Measurements from ENCODE around the gene CCDC81. TPM values are rescaled to one million over a fixed set of nuclear protein-coding genes. Genes with fewer than 3 reads are reported as not detected.

CCDC81 gene
- polyA plus RNA-seq, 3 donors, result 0.11 to 0.31 (median 0.24) TPM

DNA sequence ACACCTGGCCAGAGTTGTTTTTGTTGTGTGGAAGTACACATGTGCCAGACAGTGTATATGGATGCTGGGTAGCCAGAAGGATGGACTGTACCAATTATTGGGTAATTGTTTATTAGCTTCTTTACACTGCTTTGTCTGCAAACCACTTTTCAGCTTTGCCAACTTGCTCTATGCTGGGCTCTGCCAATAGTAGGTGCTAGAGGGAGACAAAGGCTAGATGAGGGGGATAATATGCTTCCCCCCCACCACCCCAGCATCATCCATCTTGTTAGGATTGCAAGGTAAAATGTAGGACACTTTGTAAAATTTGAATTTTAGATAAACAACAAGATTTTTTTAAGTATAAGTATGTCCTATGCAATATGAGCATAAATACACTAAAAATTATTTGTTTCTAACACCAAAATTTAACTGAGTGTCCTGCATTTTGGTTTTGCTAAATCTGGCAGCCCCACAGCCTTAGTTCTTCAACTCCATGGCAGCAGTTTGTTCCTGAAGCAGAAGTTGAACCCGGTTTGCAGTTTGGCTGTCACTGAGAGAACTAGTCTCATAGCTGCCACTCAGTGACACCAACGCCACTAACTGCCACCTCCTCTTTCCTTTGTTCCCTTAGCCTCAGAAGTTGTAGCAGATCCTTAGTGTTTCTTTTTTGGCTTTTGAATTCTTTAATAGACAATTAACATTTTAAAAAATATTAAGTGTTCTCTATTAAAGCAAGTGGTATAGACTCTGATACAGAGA lies 78.8 kb downstream of the CCDC81 start:
- Mint-ChIP-seq H3K27ac (peak overlapping the region in 2 of 7 donors; percentile 31 to 84), H3K4me1 (peaks cover 20% of the 10 kb centered on the region), H3K4me3 (peak overlapping the region in 1 of 2 donors; percentile 47), H3K9me3 (peaks cover 0 to 1% (median 0%) of the 10 kb centered on the region in 7 donors), H3K36me3 (no peaks in the 10 kb centered on the region), H3K27me3 (ENCODE audit: low read depth in 3 of 3) (no peaks in the 10 kb centered on the region)
- H2AFZ ChIP-seq (ENCODE audit: insufficient read depth, low read depth, low read length, poor library complexity, severe bottlenecking), result no peak overlapping the region
- no peak overlapping the region for H3K9ac ChIP-seq (ENCODE audit: insufficient read depth, low read length, poor library complexity, severe bottlenecking)
- no peaks in the 10 kb centered on the region for H3K36me3 ChIP-seq (replicated peaks in 1 of 2; ENCODE audit: control insufficient read depth in 1 of 2, insufficient read depth in 2 of 2, low read length in 2 of 2)
- no peaks in the 10 kb centered on the region for H3K27me3 ChIP-seq (ENCODE audit: control insufficient read depth in 2 of 2, insufficient read depth in 2 of 2, low read length in 2 of 2)
- H3K4me1 ChIP-seq (ENCODE audit: control insufficient read depth in 1 of 2, insufficient read depth in 2 of 2, low read length in 2 of 2), result no peaks in the 10 kb centered on the region
- no peak overlapping the region for H3K4me2 ChIP-seq (replicated peaks; ENCODE audit: extremely low read depth, low read length, poor library complexity, severe bottlenecking)
- intact Hi-C loops (cut with micrococcal nuclease), result no loop called here
- TF ChIP-seq, protein P1, sequence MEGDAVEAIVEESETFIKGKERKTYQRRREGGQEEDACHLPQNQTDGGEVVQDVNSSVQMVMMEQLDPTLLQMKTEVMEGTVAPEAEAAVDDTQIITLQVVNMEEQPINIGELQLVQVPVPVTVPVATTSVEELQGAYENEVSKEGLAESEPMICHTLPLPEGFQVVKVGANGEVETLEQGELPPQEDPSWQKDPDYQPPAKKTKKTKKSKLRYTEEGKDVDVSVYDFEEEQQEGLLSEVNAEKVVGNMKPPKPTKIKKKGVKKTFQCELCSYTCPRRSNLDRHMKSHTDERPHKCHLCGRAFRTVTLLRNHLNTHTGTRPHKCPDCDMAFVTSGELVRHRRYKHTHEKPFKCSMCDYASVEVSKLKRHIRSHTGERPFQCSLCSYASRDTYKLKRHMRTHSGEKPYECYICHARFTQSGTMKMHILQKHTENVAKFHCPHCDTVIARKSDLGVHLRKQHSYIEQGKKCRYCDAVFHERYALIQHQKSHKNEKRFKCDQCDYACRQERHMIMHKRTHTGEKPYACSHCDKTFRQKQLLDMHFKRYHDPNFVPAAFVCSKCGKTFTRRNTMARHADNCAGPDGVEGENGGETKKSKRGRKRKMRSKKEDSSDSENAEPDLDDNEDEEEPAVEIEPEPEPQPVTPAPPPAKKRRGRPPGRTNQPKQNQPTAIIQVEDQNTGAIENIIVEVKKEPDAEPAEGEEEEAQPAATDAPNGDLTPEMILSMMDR (IDR thresholded peaks at IDR 0.05), result no peak
- no peaks in the 10 kb centered on the region for H3K79me2 ChIP-seq (ENCODE audit: insufficient read depth, low read length)
- WGBS (ENCODE audit: insufficient coverage), result no CpG with 5 or more reads among the region's 2 CpGs
- no peak for DNase-seq
- no peaks in the 10 kb centered on the region for H3K9me3 ChIP-seq (replicated peaks in 1 of 2; ENCODE audit: control insufficient read depth in 1 of 2, insufficient read depth in 1 of 2, low read length in 2 of 2)
- H3K27ac ChIP-seq (ENCODE audit: low read depth in 1 of 2, low read length in 2 of 2), result no peak overlapping the region
- no peaks in the 10 kb centered on the region for H4K20me1 ChIP-seq (ENCODE audit: insufficient read depth, low read length)
- no peak overlapping the region for H3K4me3 ChIP-seq (replicated peaks in 1 of 3; ENCODE audit: low read depth in 2 of 3, low read length in 3 of 3)

DNA sequence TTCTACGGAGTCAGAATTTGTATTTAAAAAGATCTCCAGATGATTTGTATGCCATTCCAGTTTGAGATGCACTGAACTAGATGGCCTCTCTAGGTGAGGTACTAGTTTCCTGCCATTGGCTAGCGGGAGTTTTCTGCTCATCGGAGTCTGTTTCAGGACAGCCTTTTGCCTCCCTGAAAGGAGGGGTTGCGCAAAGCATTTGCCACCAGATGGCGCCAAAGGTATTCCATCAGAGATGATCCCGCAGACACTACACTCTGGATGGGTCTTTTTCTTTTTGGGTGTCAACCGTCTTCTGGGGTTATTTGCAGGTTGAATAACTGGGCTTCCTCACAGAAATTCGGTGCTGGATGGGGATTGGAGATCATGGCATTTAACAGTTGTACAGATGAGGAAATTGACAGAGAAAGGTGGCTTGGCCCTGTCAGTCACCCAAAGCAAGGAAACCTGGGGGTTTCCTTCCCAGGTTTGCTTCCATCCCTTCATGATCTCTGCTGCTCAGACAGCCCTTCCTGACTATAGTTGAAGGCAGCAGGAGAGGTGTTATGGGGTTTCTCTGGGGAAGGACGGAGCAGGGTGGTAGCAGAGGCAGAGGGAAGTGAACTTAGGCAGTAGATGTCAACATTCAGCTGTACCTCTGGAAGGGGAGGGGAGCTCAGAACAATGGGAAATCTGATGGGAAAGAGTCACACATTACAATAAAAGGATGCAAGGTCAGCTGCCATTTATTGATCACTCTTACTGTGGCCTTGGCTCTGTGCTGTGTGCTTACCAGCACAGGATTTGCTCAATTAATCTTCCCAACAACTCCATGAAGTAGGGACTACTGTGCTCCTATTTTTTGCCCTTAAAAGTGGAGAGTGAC lies 81.6 kb downstream of the CCDC81 start:
- intact Hi-C loops (cut with micrococcal nuclease), result loop anchor here (2.0 to 5.0 kb wide), 2 partner anchors 361 to 362 kb away; no protein-coding TSS in a partner anchor
- Histone ChIP-seq H3K4me2 (replicated peaks; ENCODE audit: extremely low read depth, low read length, poor library complexity, severe bottlenecking) (no peak overlapping the region), H3K79me2 (ENCODE audit: insufficient read depth, low read length) (no peaks in the 10 kb centered on the region), H3K9me3 (replicated peaks in 1 of 2; ENCODE audit: control insufficient read depth in 1 of 2, insufficient read depth in 1 of 2, low read length in 2 of 2) (no peaks in the 10 kb centered on the region), H3K27me3 (ENCODE audit: control insufficient read depth in 2 of 2, insufficient read depth in 2 of 2, low read length in 2 of 2) (no peaks in the 10 kb centered on the region), H3K36me3 (replicated peaks in 1 of 2; ENCODE audit: control insufficient read depth in 1 of 2, insufficient read depth in 2 of 2, low read length in 2 of 2) (no peaks in the 10 kb centered on the region), H2AFZ (ENCODE audit: insufficient read depth, low read depth, low read length, poor library complexity, severe bottlenecking) (no peak overlapping the region), H3K4me1 (ENCODE audit: control insufficient read depth in 1 of 2, insufficient read depth in 2 of 2, low read length in 2 of 2) (no peaks in the 10 kb centered on the region), H3K9ac (ENCODE audit: insufficient read depth, low read length, poor library complexity, severe bottlenecking) (no peak overlapping the region), H4K20me1 (ENCODE audit: insufficient read depth, low read length) (no peaks in the 10 kb centered on the region), H3K4me3 (replicated peaks in 1 of 3; ENCODE audit: low read depth in 2 of 3, low read length in 3 of 3) (no peak overlapping the region), H3K27ac (ENCODE audit: low read depth in 1 of 2, low read length in 2 of 2) (no peak overlapping the region)
- WGBS (ENCODE audit: insufficient coverage), result 20% methylated on average over 7 of the region's 9 CpGs
- H3K27ac Mint-ChIP-seq, result peak overlapping the region in 2 of 7 donors; percentile 24 to 58
- H3K27me3 Mint-ChIP-seq (ENCODE audit: low read depth in 3 of 3), result peaks cover 0 to 1% (median 0%) of the 10 kb centered on the region in 3 donors
- H3K4me3 Mint-ChIP-seq, result no peak overlapping the region
- peak; percentile 36 to 55 (median 53) for DNase-seq
- H3K36me3 Mint-ChIP-seq, result no peaks in the 10 kb centered on the region
- H3K4me1 Mint-ChIP-seq, result peaks cover 26% of the 10 kb centered on the region
- TF ChIP-seq, protein P1 (IDR thresholded peaks at IDR 0.05), result peak; percentile 93
- H3K9me3 Mint-ChIP-seq, result no peaks in the 10 kb centered on the region
